ENCODE measurements around the gene MASP1. TPM values are rescaled to one million over a fixed set of nuclear protein-coding genes. Genes with fewer than 3 reads are reported as not detected.

The MASP1 gene
- total and polyA plus RNA-seq, 12 donors, result 0.72 to 19.5 (median 4.9) TPM

GRCh38 chr3:187315872-187316271 is 24.3 kb upstream of the MASP1 start:
- Histone ChIP-seq H3K4me1 (replicated peaks in 1 of 2) (peaks cover 0 to 11% of the 10 kb centered on the region in 2 donors), H3K9me3 (replicated peaks in 1 of 3) (no peaks in the 10 kb centered on the region), H3K27me3 (peaks cover 4% of the 10 kb centered on the region), H3K4me3 (no peak overlapping the region), H3K36me3 (replicated peaks in 1 of 2) (no peaks in the 10 kb centered on the region), H3K27ac (no peak overlapping the region)
- 83 to 90% (median 85%) methylated on average over 5 of the region's 5 CpGs for whole genome bisulfite sequencing, 4 donors
- intact Hi-C loops (cut with DNase I), result loop anchor here (5.0 to 10.0 kb wide), 2 partner anchors 91 to 94 kb away; no protein-coding TSS in a partner anchor
- TF ChIP-seq CTCF (IDR thresholded peaks at IDR 0.05) (no peak), POLR2A (IDR thresholded peaks at IDR 0.05) (no peak)
- no peak for DNase-seq

GRCh38 chr3:187314176-187314575 is 22.6 kb upstream of the MASP1 start:
- Histone ChIP-seq H3K4me3 (no peak overlapping the region), H3K27ac (no peak overlapping the region), H3K36me3 (replicated peaks in 1 of 2) (no peaks in the 10 kb centered on the region), H3K27me3 (peaks cover 4% of the 10 kb centered on the region), H3K4me1 (replicated peaks in 1 of 2) (peaks cover 0 to 7% of the 10 kb centered on the region in 2 donors), H3K9me3 (replicated peaks in 1 of 3) (no peaks in the 10 kb centered on the region)
- no peak for TF ChIP-seq POLR2A (IDR thresholded peaks at IDR 0.05)
- no peak for TF ChIP-seq CTCF (IDR thresholded peaks at IDR 0.05)
- 33 to 72% (median 51%) methylated on average over 5 of the region's 5 CpGs for WGBS, 4 donors
- intact Hi-C loops (cut with DNase I), result loop anchor here in 1 of 2 donors (10.0 kb wide), 1 partner anchor 89 kb away; no protein-coding TSS in a partner anchor
- DNase-seq, result peak in 2 of 7 donors; percentile 13

GRCh38 chr3:187310954-187311470 is 19.5 kb upstream of the MASP1 start:
- no peak overlapping the region for H3K4me3 ChIP-seq
- no peaks in the 10 kb centered on the region for H3K36me3 ChIP-seq (replicated peaks in 1 of 2)
- H3K9me3 ChIP-seq (replicated peaks in 1 of 3), result no peaks in the 10 kb centered on the region
- no peaks in the 10 kb centered on the region for H3K4me1 ChIP-seq (replicated peaks in 1 of 2)
- DNase-seq, result no peak
- intact Hi-C loops (cut with DNase I), result loop anchor here in 1 of 2 donors (10.0 kb wide), 1 partner anchor 86 kb away; no protein-coding TSS in a partner anchor
- no peak for TF ChIP-seq CTCF (IDR thresholded peaks at IDR 0.05)
- TF ChIP-seq POLR2A (IDR thresholded peaks at IDR 0.05), result no peak
- 72 to 85% (median 80%) methylated on average over 2 of the region's 2 CpGs for WGBS, 4 donors
- no peak overlapping the region for H3K27ac ChIP-seq
- peaks cover 4% of the 10 kb centered on the region for H3K27me3 ChIP-seq

GRCh38 chr3:187310226-187310625 is 18.7 kb upstream of the MASP1 start:
- intact Hi-C loops (cut with DNase I), result loop anchor here in 1 of 2 donors (10.0 kb wide), 1 partner anchor 85 kb away; no protein-coding TSS in a partner anchor

More at GRCh38 chr3:187310226-187310625, 18.7 kb upstream of the MASP1 start:
- Histone ChIP-seq H3K36me3 (replicated peaks in 1 of 2) (no peaks in the 10 kb centered on the region), H3K27me3 (peaks cover 3% of the 10 kb centered on the region), H3K4me3 (no peak overlapping the region), H3K4me1 (replicated peaks in 1 of 2) (no peaks in the 10 kb centered on the region), H3K27ac (no peak overlapping the region), H3K9me3 (replicated peaks in 1 of 3) (no peaks in the 10 kb centered on the region)
- no peak for DNase-seq
- TF ChIP-seq CTCF (IDR thresholded peaks at IDR 0.05) (no peak), POLR2A (IDR thresholded peaks at IDR 0.05) (no peak)
